Measurements from ENCODE around the gene ESRRG. TPM values are rescaled to one million over a fixed set of nuclear protein-coding genes. Genes with fewer than 3 reads are reported as not detected.
A peak's percentile ranks its signal among the peaks of the same experiment; 100 is the strongest.

ESRRG gene
- total RNA-seq, 3 donors from 2014 or later, result 0.58 to 1.1 (median 0.58) TPM

DNA sequence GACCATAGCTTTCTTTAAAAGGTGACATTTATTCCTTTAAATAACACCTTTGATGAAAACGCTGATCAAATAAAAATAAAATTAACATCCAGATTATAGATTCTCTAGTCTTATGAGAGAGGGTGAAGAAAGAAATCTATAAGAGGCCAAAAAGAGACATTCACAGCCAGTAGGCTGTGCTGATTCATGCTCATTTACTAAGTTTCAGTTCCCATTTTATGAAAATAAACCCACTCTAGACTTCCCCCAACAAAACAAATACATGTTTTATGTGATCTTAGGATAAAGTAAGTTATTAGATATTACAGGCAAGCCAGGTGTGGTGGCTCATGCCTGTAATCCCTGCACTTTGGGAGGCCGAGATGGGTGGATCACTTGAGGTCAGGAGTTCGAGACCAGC is 21.1 kb downstream of the ESRRG start:
- intact Hi-C loops (cut with DNase I, micrococcal nuclease), result no loop called here
- H3K9me3 ChIP-seq, result no peaks in the 10 kb centered on the region
- TF ChIP-seq, protein P1, sequence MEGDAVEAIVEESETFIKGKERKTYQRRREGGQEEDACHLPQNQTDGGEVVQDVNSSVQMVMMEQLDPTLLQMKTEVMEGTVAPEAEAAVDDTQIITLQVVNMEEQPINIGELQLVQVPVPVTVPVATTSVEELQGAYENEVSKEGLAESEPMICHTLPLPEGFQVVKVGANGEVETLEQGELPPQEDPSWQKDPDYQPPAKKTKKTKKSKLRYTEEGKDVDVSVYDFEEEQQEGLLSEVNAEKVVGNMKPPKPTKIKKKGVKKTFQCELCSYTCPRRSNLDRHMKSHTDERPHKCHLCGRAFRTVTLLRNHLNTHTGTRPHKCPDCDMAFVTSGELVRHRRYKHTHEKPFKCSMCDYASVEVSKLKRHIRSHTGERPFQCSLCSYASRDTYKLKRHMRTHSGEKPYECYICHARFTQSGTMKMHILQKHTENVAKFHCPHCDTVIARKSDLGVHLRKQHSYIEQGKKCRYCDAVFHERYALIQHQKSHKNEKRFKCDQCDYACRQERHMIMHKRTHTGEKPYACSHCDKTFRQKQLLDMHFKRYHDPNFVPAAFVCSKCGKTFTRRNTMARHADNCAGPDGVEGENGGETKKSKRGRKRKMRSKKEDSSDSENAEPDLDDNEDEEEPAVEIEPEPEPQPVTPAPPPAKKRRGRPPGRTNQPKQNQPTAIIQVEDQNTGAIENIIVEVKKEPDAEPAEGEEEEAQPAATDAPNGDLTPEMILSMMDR (IDR thresholded peaks at IDR 0.05), result no peak
- H3K4me1 ChIP-seq (ENCODE audit: low read depth), result no peaks in the 10 kb centered on the region
- DNase-seq (no peak), ATAC-seq (no peak)
- H3K36me3 ChIP-seq (ENCODE audit: low read depth), result no peaks in the 10 kb centered on the region
- no peak overlapping the region for H3K4me3 ChIP-seq

DNA sequence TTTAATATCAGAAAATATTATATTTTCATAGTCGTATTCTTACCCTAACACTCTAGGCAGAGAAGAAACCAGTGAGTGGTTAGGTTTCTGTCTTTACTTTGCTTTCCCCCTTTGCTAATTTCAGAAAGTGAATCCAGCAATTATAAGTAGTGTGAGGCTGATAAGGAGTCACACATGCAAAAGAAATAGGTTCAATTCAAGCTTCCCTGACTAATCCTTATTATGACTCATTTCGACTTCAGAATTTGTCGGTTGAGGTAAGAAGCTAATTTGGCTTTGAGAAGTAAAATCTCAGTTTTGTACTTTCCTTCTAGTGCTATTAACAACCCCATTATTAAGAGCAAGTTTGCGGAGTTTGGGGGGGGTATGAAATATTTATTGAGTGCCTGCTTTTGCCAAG is 22.4 kb downstream of the ESRRG start:
- Histone ChIP-seq H3K9me3 (no peaks in the 10 kb centered on the region), H3K4me1 (ENCODE audit: low read depth) (no peaks in the 10 kb centered on the region), H3K4me3 (no peak overlapping the region), H3K36me3 (ENCODE audit: low read depth) (no peaks in the 10 kb centered on the region)
- DNase-seq, result no peak
- TF ChIP-seq, protein P1 (IDR thresholded peaks at IDR 0.05), result no peak
- ATAC-seq, result no peak
- intact Hi-C loops (cut with DNase I, micrococcal nuclease), result no loop called here

DNA sequence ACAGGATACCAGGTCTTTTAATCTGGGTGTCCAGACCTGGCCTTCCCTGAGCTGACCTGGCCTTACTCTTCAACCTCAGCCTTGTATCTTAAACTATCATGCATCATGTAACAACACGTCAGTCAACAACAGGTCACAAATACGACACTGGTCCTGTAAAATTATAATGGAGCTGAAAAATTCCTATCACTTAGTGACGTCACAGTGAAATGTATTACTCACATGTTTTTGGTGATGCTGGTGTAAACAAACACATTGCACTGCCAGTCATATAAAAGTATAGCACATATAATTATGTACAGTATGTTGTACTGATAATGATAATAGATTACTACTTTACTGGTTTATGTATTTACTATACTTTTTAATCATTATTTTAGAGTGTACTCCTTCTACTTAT is 31.5 kb downstream of the ESRRG start:
- H3K36me3 ChIP-seq (ENCODE audit: low read depth), result no peaks in the 10 kb centered on the region
- no peak for ATAC-seq
- H3K4me1 ChIP-seq (ENCODE audit: low read depth), result peaks cover 4% of the 10 kb centered on the region
- TF ChIP-seq, protein P1 (IDR thresholded peaks at IDR 0.05), result no peak
- no peaks in the 10 kb centered on the region for H3K9me3 ChIP-seq
- DNase-seq, result no peak
- no peak overlapping the region for H3K4me3 ChIP-seq
- intact Hi-C loops (cut with DNase I, micrococcal nuclease), result no loop called here

DNA sequence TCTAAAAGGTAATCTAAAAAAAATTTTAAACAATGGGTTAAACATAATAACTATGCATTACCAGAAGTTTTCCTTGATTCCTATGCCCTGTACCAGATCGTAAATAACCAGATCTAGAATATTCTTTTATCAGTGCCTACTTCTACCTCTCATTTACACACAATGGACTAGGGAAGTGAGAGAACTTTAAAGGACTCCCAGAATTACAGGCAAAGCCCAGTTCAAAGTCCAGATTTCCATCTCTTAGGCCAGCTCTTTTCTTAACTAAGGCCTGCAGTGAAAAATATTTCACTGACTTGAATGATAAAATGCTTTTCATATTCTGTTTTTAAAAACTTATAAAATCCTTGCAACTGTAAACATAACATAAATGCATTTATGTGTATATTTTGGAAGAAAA is 32.6 kb downstream of the ESRRG start:
- peaks cover 4% of the 10 kb centered on the region for H3K4me1 ChIP-seq (ENCODE audit: low read depth)
- TF ChIP-seq, protein P1 (IDR thresholded peaks at IDR 0.05), result no peak
- no peak overlapping the region for H3K4me3 ChIP-seq
- ATAC-seq (peak; percentile 70), DNase-seq (peak in 1 of 3 donors; percentile 13)
- intact Hi-C loops (cut with DNase I, micrococcal nuclease), result no loop called here
- no peaks in the 10 kb centered on the region for H3K9me3 ChIP-seq
- no peaks in the 10 kb centered on the region for H3K36me3 ChIP-seq (ENCODE audit: low read depth)

DNA sequence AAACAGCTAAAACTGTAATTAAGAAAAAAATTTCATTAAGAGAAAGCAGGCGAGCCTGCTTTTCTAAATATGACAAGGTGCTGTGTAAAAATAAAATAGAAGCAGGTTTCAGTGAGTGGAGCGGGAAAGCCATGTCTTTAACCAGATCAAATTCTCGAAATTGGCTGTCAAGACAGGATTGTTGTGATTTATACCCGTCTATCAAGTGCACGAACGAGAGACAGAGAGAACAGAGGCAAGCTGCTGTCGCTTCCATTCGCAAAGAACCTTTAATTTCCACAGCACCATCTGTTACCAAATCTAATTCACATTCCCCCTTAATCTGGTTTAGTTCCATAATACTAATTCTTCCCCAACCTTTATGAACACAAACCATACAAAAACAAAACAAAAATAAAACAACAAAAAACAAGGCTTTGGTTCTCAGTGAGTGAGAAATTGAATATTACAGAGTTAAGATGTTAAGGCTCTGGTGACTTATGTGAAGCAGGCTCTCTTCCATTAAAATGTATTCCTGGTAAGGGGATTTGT is 35.0 kb downstream of the ESRRG start:
- Histone ChIP-seq H3K9me3 (no peaks in the 10 kb centered on the region), H3K4me3 (no peak overlapping the region), H3K36me3 (ENCODE audit: low read depth) (no peaks in the 10 kb centered on the region), H3K4me1 (ENCODE audit: low read depth) (peaks cover 4% of the 10 kb centered on the region)
- DNase-seq, result no peak
- intact Hi-C loops (cut with DNase I, micrococcal nuclease), result no loop called here
- TF ChIP-seq, protein P1 (IDR thresholded peaks at IDR 0.05), result no peak
- no peak for ATAC-seq
